Endothelial cell (in vitro differentiated cells): ENCODE results near the gene TTC7B. TPM values are rescaled to one million over a fixed set of nuclear protein-coding genes. Genes with fewer than 3 reads are reported as not detected.

Source experiments
- DNase-seq: peaks from one replicate; pipeline ENCODE4 v3.0.0; 2021; ENCODE audit warnings: low spot score
- H3K27ac Mint-ChIP-seq: one replicate; pipeline ENCODE4 v1.8.0; 2021; ENCODE audit warnings: mixed read lengths, inconsistent platforms; ENCODE audit not compliant: unreplicated experiment
- H3K27me3 Mint-ChIP-seq: one replicate; pipeline ENCODE4 v1.8.0; 2021; ENCODE audit warnings: mild to moderate bottlenecking, moderate library complexity, mixed read lengths, inconsistent platforms; ENCODE audit not compliant: unreplicated experiment
- H3K36me3 Mint-ChIP-seq: one replicate; pipeline ENCODE4 v1.8.0; 2021; ENCODE audit warnings: mild to moderate bottlenecking, low read depth, mixed read lengths, inconsistent platforms; ENCODE audit not compliant: unreplicated experiment
- H3K4me1 Mint-ChIP-seq: one replicate; pipeline ENCODE4 v1.8.0; 2021; ENCODE audit warnings: mild to moderate bottlenecking, mixed read lengths, inconsistent platforms; ENCODE audit not compliant: unreplicated experiment
- H3K4me3 Mint-ChIP-seq: one replicate; pipeline ENCODE4 v1.8.0; 2021; ENCODE audit warnings: mild to moderate bottlenecking, mixed read lengths, inconsistent platforms; ENCODE audit not compliant: unreplicated experiment
- H3K9me3 Mint-ChIP-seq: one replicate; pipeline ENCODE4 v1.8.0; 2021; ENCODE audit warnings: mixed read lengths, inconsistent platforms; ENCODE audit not compliant: unreplicated experiment
- CTCF ChIP-seq: fragments of 200-600 bp; sonication (generic); IDR thresholded peaks from one replicate; pipeline ENCODE4 v1.5.0; 2021; ENCODE audit warnings: antibody characterized with exemption; ENCODE audit not compliant: unreplicated experiment
- total RNA-seq: library from RNA; stranded (reverse); fragmentation: NEBNext Ultra II Directional; extraction: Animal tissue kit (Norgen Biotek cat#: 25700); gene quantifications from one replicate; pipeline ENCODE4 v1.2.1, GENCODE V29; 2021; ENCODE audit not compliant: unreplicated experiment

TTC7B gene
- total RNA-seq, 1 donor from 2014 or later, result 93.5 TPM

DNA sequence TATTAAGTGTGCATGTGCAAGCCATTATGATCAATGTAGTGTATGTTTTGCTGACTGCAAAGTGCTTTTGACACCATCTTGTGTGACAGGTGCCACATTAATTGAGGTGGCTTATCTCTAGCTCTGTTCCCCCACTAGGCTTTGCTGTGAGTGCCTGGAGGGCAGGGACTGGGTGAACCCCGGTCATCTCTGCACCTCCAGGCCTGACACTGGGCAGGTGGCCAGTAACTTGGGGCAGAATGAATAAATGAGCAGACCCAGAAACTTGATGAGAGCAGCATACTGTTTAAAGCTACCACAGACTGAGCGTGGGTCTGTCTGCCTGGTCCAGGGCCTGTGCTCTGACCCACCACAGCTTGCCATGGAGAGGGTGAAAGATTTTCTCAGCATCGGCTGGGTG is 267.8 kb downstream of the TTC7B start:
- Mint-ChIP-seq H3K9me3 (no peaks in the 10 kb centered on the region), H3K4me3 (no peak overlapping the region), H3K4me1 (no peaks in the 10 kb centered on the region), H3K27me3 (peaks cover 10% of the 10 kb centered on the region), H3K36me3 (peaks cover 3% of the 10 kb centered on the region), H3K27ac (no peak overlapping the region)
- no peak for TF ChIP-seq CTCF
- no peak for DNase-seq

GRCh38 chr14:90547968-90548367 is 268.3 kb downstream of the TTC7B start:
- no peak for TF ChIP-seq CTCF
- DNase-seq, result no peak
- no peaks in the 10 kb centered on the region for H3K9me3 Mint-ChIP-seq
- no peaks in the 10 kb centered on the region for H3K4me1 Mint-ChIP-seq
- peaks cover 10% of the 10 kb centered on the region for H3K27me3 Mint-ChIP-seq
- H3K4me3 Mint-ChIP-seq, result no peak overlapping the region
- no peak overlapping the region for H3K27ac Mint-ChIP-seq
- H3K36me3 Mint-ChIP-seq, result peaks cover 3% of the 10 kb centered on the region

GRCh38 chr14:90547250-90547649 is 269.0 kb downstream of the TTC7B start:
- Mint-ChIP-seq H3K36me3 (peaks cover 6% of the 10 kb centered on the region), H3K4me1 (no peaks in the 10 kb centered on the region), H3K27me3 (peaks cover 10% of the 10 kb centered on the region), H3K4me3 (no peak overlapping the region), H3K9me3 (no peaks in the 10 kb centered on the region), H3K27ac (no peak overlapping the region)
- DNase-seq, result no peak
- TF ChIP-seq CTCF, result no peak

- H3K9me3 Mint-ChIP-seq, result no peaks in the 10 kb centered on the region
- no peak overlapping the region for H3K27ac Mint-ChIP-seq
- H3K36me3 Mint-ChIP-seq, result peaks cover 8% of the 10 kb centered on the region
- no peaks in the 10 kb centered on the region for H3K4me1 Mint-ChIP-seq
- no peak for TF ChIP-seq CTCF
- DNase-seq, result no peak
- peaks cover 10% of the 10 kb centered on the region for H3K27me3 Mint-ChIP-seq
- H3K4me3 Mint-ChIP-seq, result no peak overlapping the region
Measured at GRCh38 chr14:90546767-90547166, 269.5 kb downstream of the TTC7B start.

GRCh38 chr14:90545966-90546751 is 270.1 kb downstream of the TTC7B start:
- TF ChIP-seq CTCF, result no peak

More at GRCh38 chr14:90545966-90546751, 270.1 kb downstream of the TTC7B start:
- no peaks in the 10 kb centered on the region for H3K9me3 Mint-ChIP-seq
- H3K4me1 Mint-ChIP-seq, result no peaks in the 10 kb centered on the region
- peaks cover 10% of the 10 kb centered on the region for H3K27me3 Mint-ChIP-seq
- no peak overlapping the region for H3K4me3 Mint-ChIP-seq
- H3K27ac Mint-ChIP-seq, result no peak overlapping the region
- DNase-seq, result no peak
- H3K36me3 Mint-ChIP-seq, result peaks cover 8% of the 10 kb centered on the region
